H9 (cell line): ENCODE measurements around the gene CELF5. TPM values are rescaled to one million over a fixed set of nuclear protein-coding genes. Genes with fewer than 3 reads are reported as not detected.

Source experiments
- DNase-seq: peaks from one replicate; pipeline ENCODE4 v3.0.0-alpha.2; 2017
- H2AFZ ChIP-seq: one replicate; pipeline ENCODE4 v1.6.1; 2013; ENCODE audit warnings: mild to moderate bottlenecking, low read length, control low read depth, moderate library complexity
- H2AK5ac ChIP-seq: 2 replicates; pipeline ENCODE4 v1.6.1; 2013; ENCODE audit warnings: low read length, control low read depth, mixed read lengths; ENCODE audit not compliant: insufficient read length
- H2BK120ac ChIP-seq: one replicate; pipeline ENCODE4 v1.6.1; 2013; ENCODE audit warnings: low read depth, mild to moderate bottlenecking, low read length, control low read depth, inconsistent platforms; ENCODE audit not compliant: poor library complexity, severe bottlenecking
- H2BK12ac ChIP-seq: 2 replicates; pipeline ENCODE4 v1.6.1; 2013; ENCODE audit warnings: low read length, control low read depth, mixed read lengths, low read depth; ENCODE audit not compliant: insufficient read length
- H2BK15ac ChIP-seq: 2 replicates; pipeline ENCODE4 v1.6.1; 2013; ENCODE audit warnings: low read depth, low read length, control low read depth
- H2BK20ac ChIP-seq: one replicate; pipeline ENCODE4 v1.6.1; 2013; ENCODE audit warnings: low read depth, mild to moderate bottlenecking, low read length, control low read depth, inconsistent platforms; ENCODE audit not compliant: poor library complexity, severe bottlenecking
- H2BK5ac ChIP-seq: 2 replicates; pipeline ENCODE4 v1.6.1; 2013; ENCODE audit warnings: low read length, control low read depth, mixed read lengths; ENCODE audit not compliant: insufficient read length
- H3K14ac ChIP-seq: 2 replicates; pipeline ENCODE4 v1.6.1; 2013; ENCODE audit warnings: low read length, control low read depth; ENCODE audit not compliant: insufficient read depth
- H3K18ac ChIP-seq: 2 replicates; pipeline ENCODE4 v1.6.1; 2013; ENCODE audit warnings: low read depth, mild to moderate bottlenecking, mixed read lengths, low read length, control low read depth; ENCODE audit not compliant: insufficient read length
- H3K23ac ChIP-seq: 2 replicates; pipeline ENCODE4 v1.6.1; 2013; ENCODE audit warnings: low read length, control low read depth, mixed read lengths, low read depth; ENCODE audit not compliant: insufficient read length
- H3K23me2 ChIP-seq: 2 replicates; pipeline ENCODE4 v1.6.1; 2013; ENCODE audit warnings: low read depth, mild to moderate bottlenecking, mixed read lengths, low read length, control low read depth; ENCODE audit not compliant: insufficient read length, poor library complexity, severe bottlenecking
- H3K27ac ChIP-seq: 2 replicates; pipeline ENCODE4 v1.5.1; 2013; ENCODE audit warnings: low read length, control low read depth, mixed read lengths, low read depth; ENCODE audit not compliant: insufficient read length
- H3K27me3 ChIP-seq: 2 replicates; pipeline ENCODE4 v1.6.1; 2013; ENCODE audit warnings: low read length, control low read depth, inconsistent platforms; ENCODE audit not compliant: insufficient read depth
- H3K4ac ChIP-seq: 2 replicates; pipeline ENCODE4 v1.6.1; 2013; ENCODE audit warnings: low read depth, mild to moderate bottlenecking, control low read depth, inconsistent platforms, low read length, moderate library complexity
- H3K4me1 ChIP-seq: 2 replicates; pipeline ENCODE4 v1.6.1; 2013; ENCODE audit warnings: low read length, control low read depth, inconsistent platforms; ENCODE audit not compliant: insufficient read depth
- H3K4me2 ChIP-seq: 2 replicates; pipeline ENCODE4 v1.6.1; 2013; ENCODE audit warnings: low read length, control low read depth, mixed read lengths; ENCODE audit not compliant: insufficient read length, insufficient read depth
- H3K56ac ChIP-seq: 2 replicates; pipeline ENCODE4 v1.6.1; 2013; ENCODE audit warnings: low read depth, mild to moderate bottlenecking, mixed read lengths, low read length, control low read depth; ENCODE audit not compliant: insufficient read length
- H3K79me1 ChIP-seq: 2 replicates; pipeline ENCODE4 v1.6.1; 2013; ENCODE audit warnings: low read depth, mild to moderate bottlenecking, moderate library complexity, low read length, control low read depth, inconsistent platforms; ENCODE audit not compliant: insufficient read depth, poor library complexity, severe bottlenecking
- H3K79me2 ChIP-seq: 2 replicates; pipeline ENCODE4 v1.6.1; 2013; ENCODE audit warnings: low read length, control low read depth, inconsistent platforms; ENCODE audit not compliant: insufficient read depth
- H3K9ac ChIP-seq: 2 replicates; pipeline ENCODE4 v1.6.1; 2013; ENCODE audit warnings: low read length, control low read depth, mixed read lengths; ENCODE audit not compliant: insufficient read length; ENCODE audit errors: extremely low read depth
- H3K9me3 ChIP-seq: one replicate; pipeline ENCODE4 v1.6.1; 2013; ENCODE audit warnings: low read depth, low read length, inconsistent platforms; ENCODE audit not compliant: control insufficient read depth
- H3T11ph ChIP-seq: one replicate; pipeline ENCODE4 v1.6.1; 2013; ENCODE audit warnings: mild to moderate bottlenecking, low read length, control low read depth, inconsistent platforms
- H4K20me1 ChIP-seq: one replicate; pipeline ENCODE4 v1.6.1; 2013; ENCODE audit not compliant: control insufficient read depth, insufficient read length, insufficient read depth
- H4K5ac ChIP-seq: 2 replicates; pipeline ENCODE4 v1.6.1; 2013; ENCODE audit warnings: low read depth, mild to moderate bottlenecking, mixed read lengths, low read length, control low read depth; ENCODE audit not compliant: insufficient read length
- H4K8ac ChIP-seq: replicated peaks from 2 replicates; pipeline ENCODE4 v1.6.1; 2013; ENCODE audit warnings: low read length, control low read depth, mixed read lengths, low read depth; ENCODE audit not compliant: insufficient read length
- H4K91ac ChIP-seq: 2 replicates; pipeline ENCODE4 v1.6.1; 2013; ENCODE audit warnings: low read depth, mild to moderate bottlenecking, moderate library complexity, mixed read lengths, low read length, control low read depth; ENCODE audit not compliant: insufficient read length
- H3K27ac Mint-ChIP-seq, 3 experiments: 2 replicates in 2 of 3; 3 replicates in 1 of 3; pipeline ENCODE4 v1.8.0; 2020 to 2021; ENCODE audit warnings: mixed read lengths in 3 of 3, mild to moderate bottlenecking in 1 of 3, moderate library complexity in 1 of 3
- H3K27me3 Mint-ChIP-seq: 2 replicates; pipeline ENCODE4 v1.8.0; 2021; ENCODE audit warnings: low read depth, mild to moderate bottlenecking, moderate library complexity, mixed read lengths
- H3K36me3 Mint-ChIP-seq, 3 experiments: 2 replicates in 2 of 3; 3 replicates in 1 of 3; pipeline ENCODE4 v1.8.0; 2020 to 2021; ENCODE audit warnings: low read depth in 3 of 3, mixed read lengths in 3 of 3; ENCODE audit not compliant: insufficient read depth in 1 of 3
- H3K4me1 Mint-ChIP-seq, 2 experiments: 2 replicates each; pipeline ENCODE4 v1.8.0; 2020; ENCODE audit warnings: mixed read lengths in 2 of 2
- H3K4me3 Mint-ChIP-seq, 2 experiments: 2 replicates in 1 of 2; 3 replicates in 1 of 2; pipeline ENCODE4 v1.8.0; 2020 to 2021; ENCODE audit warnings: mild to moderate bottlenecking in 2 of 2, mixed read lengths in 2 of 2, moderate library complexity in 1 of 2
- H3K9me3 Mint-ChIP-seq, 2 experiments: 2 replicates in 1 of 2; 3 replicates in 1 of 2; pipeline ENCODE4 v1.8.0; 2020; ENCODE audit warnings: mild to moderate bottlenecking in 2 of 2, mixed read lengths in 2 of 2, moderate library complexity in 1 of 2
- CTCF ChIP-seq: fragments of 200-600 bp; sonication (generic); conservative IDR thresholded peaks from 3 replicates; pipeline ENCODE4 v1.8.0; 2021; ENCODE audit warnings: antibody characterized with exemption, mild to moderate bottlenecking
- WGBS: extraction: QIAGEN DNeasy Blood & Tissue Kit; methylation state at CpG from one replicate; pipeline ENCODE4 v1.1.7; 2013; ENCODE audit warnings: missing lambda C conversion rate, low lambda C conversion rate, mixed read lengths; ENCODE audit not compliant: insufficient read length; ENCODE audit errors: extremely low coverage; 5-methylcytosine and 5-hydroxymethylcytosine counted together
- total RNA-seq: library from RNA; stranded (reverse); gene quantifications from 2 replicates; pipeline ENCODE4 v1.2.1, GENCODE V29; 2021

The CELF5 gene
- total RNA-seq, 1 experiment from 2014 or later: 4.8 TPM

- H4K20me1 ChIP-seq: no peaks in the 10 kb centered on the region
- no peak overlapping the region for H3K56ac ChIP-seq
- no peak overlapping the region for H3K23ac ChIP-seq
- H2BK5ac ChIP-seq: no peak overlapping the region
- H3K4me1 Mint-ChIP-seq: peaks cover 0 to 5% of the 10 kb centered on the region in 2 experiments; a peak in 1 of 4 replicates
- no peak overlapping the region for H2BK20ac ChIP-seq
- H3K79me2 ChIP-seq: no peaks in the 10 kb centered on the region
- H3K27me3 Mint-ChIP-seq: peaks cover 42% of the 10 kb centered on the region
- H2BK12ac ChIP-seq: no peak overlapping the region
- H3K27me3 ChIP-seq: no peaks in the 10 kb centered on the region; the same call in 1 of the 2 replicates
- H3K4me3 Mint-ChIP-seq: no peak overlapping the region
- H2BK120ac ChIP-seq: no peak overlapping the region
- DNase-seq: no peak
- no peak overlapping the region for H3K14ac ChIP-seq
- no peak overlapping the region for H2BK15ac ChIP-seq
- no peaks in the 10 kb centered on the region; a peak in 2 of 7 replicates for H3K36me3 Mint-ChIP-seq
- H2AFZ ChIP-seq: no peak overlapping the region
- no peaks in the 10 kb centered on the region for H3K4me1 ChIP-seq
- no peak overlapping the region for H4K5ac ChIP-seq
- H3K4ac ChIP-seq: no peak overlapping the region
- H3K27ac Mint-ChIP-seq: no peak overlapping the region
- no CpG with 5 or more reads among the region's 6 CpGs for WGBS
- H3K18ac ChIP-seq: no peak overlapping the region
- no peaks in the 10 kb centered on the region for H3K79me1 ChIP-seq
- H3K9me3 Mint-ChIP-seq: peaks cover 3 to 8% of the 10 kb centered on the region in 2 experiments; a peak in 4 of 5 replicates
- H3T11ph ChIP-seq: no peak overlapping the region
- no peak overlapping the region for H3K9ac ChIP-seq
- no peaks in the 10 kb centered on the region for H3K23me2 ChIP-seq
- H3K9me3 ChIP-seq: no peaks in the 10 kb centered on the region
- no peak overlapping the region for H4K91ac ChIP-seq
- H3K27ac ChIP-seq: no peak overlapping the region
- no peak for TF ChIP-seq CTCF
- H3K4me2 ChIP-seq: no peak overlapping the region
- no peak overlapping the region for H2AK5ac ChIP-seq
- H4K8ac ChIP-seq: no peak overlapping the region
These were observed 41.0 kb downstream of the CELF5 start for GRCh38 chr19:3265432-3265831.
